Peyer's patch (tissue), 4 donors: ENCODE data around the gene KIF23. TPM values are rescaled to one million over a fixed set of nuclear protein-coding genes. Genes with fewer than 3 reads are reported as not detected.

Experiments used
- DNase-seq, 3 donors: peaks; one replicate each; pipeline ENCODE4 v3.0.0-alpha.2; 2017 to 2019
- H3K27ac ChIP-seq, 4 donors: fragments of 200-600 bp; sonication (generic); one replicate each; pipeline ENCODE4 v1.5.1; 2016 to 2019
- H3K27me3 ChIP-seq, 2 donors: fragments of 200-600 bp; sonication (generic); one replicate each; pipeline ENCODE4 v1.5.1; 2019
- H3K36me3 ChIP-seq, 3 donors: fragments of 200-600 bp; sonication (generic); one replicate each; pipeline ENCODE4 v1.5.1; 2016 to 2019
- H3K4me1 ChIP-seq, 4 donors: fragments of 200-600 bp; sonication (generic); one replicate each; pipeline ENCODE4 v1.5.1; 2016 to 2019
- H3K4me3 ChIP-seq, 4 donors: fragments of 200-600 bp; sonication (generic); 1 replicate in 3 of 4; 2 replicates in 1 of 4; pipeline ENCODE4 v1.5.1; 2016 to 2019; ENCODE audit warnings: mild to moderate bottlenecking in 1 of 4
- H3K9me3 ChIP-seq, 4 donors: fragments of 200-600 bp; sonication (generic); one replicate each; pipeline ENCODE4 v1.5.1; 2016 to 2019; ENCODE audit warnings: mild to moderate bottlenecking in 1 of 4
- CTCF ChIP-seq, 6 experiments: fragments of 450-650 bp in 4 of 6; fragments of 200-600 bp in 2 of 6; sonication (generic) in 1 of 6; IDR thresholded peaks; one replicate each; pipeline ENCODE4 v1.5.1; 2017 to 2019; ENCODE audit warnings: antibody characterized with exemption in 6 of 6, mild to moderate bottlenecking in 3 of 6, moderate library complexity in 1 of 6
- POLR2A ChIP-seq, 2 donors: fragments of 450-650 bp; IDR thresholded peaks; one replicate each; pipeline ENCODE4 v1.5.1; 2017; ENCODE audit warnings: antibody characterized with exemption in 2 of 2, mild to moderate bottlenecking in 2 of 2, moderate library complexity in 2 of 2
- total RNA-seq, 4 donors: library from RNA; depleted of rRNA; stranded (reverse); fragments of >200 nt; gene quantifications; one replicate each; pipeline ENCODE4 v1.1.0, GENCODE V29; 2016

The KIF23 gene
- total RNA-seq, 4 donors from 2014 or later: 2.2 to 33.8 (median 6.0) TPM

DNA sequence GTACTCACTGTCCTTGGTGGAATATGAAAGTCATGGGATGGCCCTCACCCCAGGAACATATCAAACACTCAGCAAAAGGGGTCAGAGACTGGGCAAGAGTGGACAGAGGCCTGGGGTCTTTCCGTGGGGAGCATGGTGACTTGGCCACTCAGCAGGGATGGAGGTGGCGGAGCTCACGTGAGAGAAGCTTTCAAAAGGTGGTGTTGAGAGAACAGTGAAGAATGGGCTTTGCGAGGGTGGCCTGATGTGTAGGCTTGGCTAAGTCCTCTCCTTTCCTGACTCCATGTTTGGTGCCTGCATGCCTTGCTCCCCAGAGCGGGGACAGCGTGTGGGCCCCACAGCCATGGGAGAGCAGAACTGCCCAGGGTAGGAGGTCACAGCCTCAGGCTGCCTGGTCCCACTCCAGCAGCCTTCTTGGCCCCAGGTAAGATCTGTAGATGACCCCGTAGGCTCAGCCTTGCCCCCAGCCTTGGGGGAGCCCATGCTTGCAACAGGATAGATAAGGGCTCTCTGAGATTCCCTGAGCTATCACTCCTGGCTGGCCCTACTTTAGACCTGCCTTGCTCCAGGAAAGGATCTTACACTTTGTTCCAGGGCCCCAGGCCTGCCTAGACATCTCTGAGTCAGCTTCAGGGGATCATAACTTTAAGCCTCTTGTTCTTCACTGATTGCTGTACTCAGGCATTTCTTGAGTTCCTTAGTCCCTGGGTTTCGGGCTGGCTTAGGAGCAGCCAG, 55.5 kb downstream of the KIF23 start:
- Histone ChIP-seq H3K27me3 (no peaks in the 10 kb centered on the region), H3K27ac (peak overlapping the region; percentile 9 to 70 (median 65))
- no peak for DNase-seq

GRCh38 chr15:69472046-69472445, 57.9 kb downstream of the KIF23 start:
- Histone ChIP-seq H3K4me1 (peaks cover 0 to 7% (median 5%) of the 10 kb centered on the region in 4 donors), H3K36me3 (no peaks in the 10 kb centered on the region), H3K9me3 (no peaks in the 10 kb centered on the region), H3K27me3 (no peaks in the 10 kb centered on the region), H3K27ac (no peak overlapping the region), H3K4me3 (no peak overlapping the region)
- no peak for TF ChIP-seq CTCF (IDR thresholded peaks at IDR 0.05)
- TF ChIP-seq POLR2A (IDR thresholded peaks at IDR 0.05): no peak
- DNase-seq: no peak

More for the DNA sequence above, 55.5 kb downstream of the KIF23 start:
- TF ChIP-seq CTCF (IDR thresholded peaks at IDR 0.05): no peak
- no peak for TF ChIP-seq POLR2A (IDR thresholded peaks at IDR 0.05)
- no peaks in the 10 kb centered on the region for H3K36me3 ChIP-seq
- no peaks in the 10 kb centered on the region for H3K9me3 ChIP-seq
- H3K4me1 ChIP-seq: peaks cover 0 to 7% (median 5%) of the 10 kb centered on the region in 4 donors
- no peak overlapping the region for H3K4me3 ChIP-seq

- TF ChIP-seq CTCF (IDR thresholded peaks at IDR 0.05) (no peak), POLR2A (IDR thresholded peaks at IDR 0.05) (no peak)
- Histone ChIP-seq H3K27ac (no peak overlapping the region), H3K4me1 (peaks cover 0 to 6% (median 3%) of the 10 kb centered on the region in 4 donors), H3K27me3 (no peaks in the 10 kb centered on the region), H3K9me3 (no peaks in the 10 kb centered on the region), H3K4me3 (no peak overlapping the region), H3K36me3 (no peaks in the 10 kb centered on the region)
- peak in 1 of 3 donors; percentile 13 for DNase-seq
Measured at GRCh38 chr15:69472562-69472961, 58.4 kb downstream of the KIF23 start.

GRCh38 chr15:69474291-69474690, 60.1 kb downstream of the KIF23 start:
- no peak for TF ChIP-seq CTCF (IDR thresholded peaks at IDR 0.05)
- TF ChIP-seq POLR2A (IDR thresholded peaks at IDR 0.05): no peak
- H3K9me3 ChIP-seq: no peaks in the 10 kb centered on the region
- no peak overlapping the region for H3K4me3 ChIP-seq
- no peaks in the 10 kb centered on the region for H3K27me3 ChIP-seq
- no peak overlapping the region for H3K27ac ChIP-seq
- no peaks in the 10 kb centered on the region for H3K4me1 ChIP-seq
- no peaks in the 10 kb centered on the region for H3K36me3 ChIP-seq
- DNase-seq: no peak

DNA sequence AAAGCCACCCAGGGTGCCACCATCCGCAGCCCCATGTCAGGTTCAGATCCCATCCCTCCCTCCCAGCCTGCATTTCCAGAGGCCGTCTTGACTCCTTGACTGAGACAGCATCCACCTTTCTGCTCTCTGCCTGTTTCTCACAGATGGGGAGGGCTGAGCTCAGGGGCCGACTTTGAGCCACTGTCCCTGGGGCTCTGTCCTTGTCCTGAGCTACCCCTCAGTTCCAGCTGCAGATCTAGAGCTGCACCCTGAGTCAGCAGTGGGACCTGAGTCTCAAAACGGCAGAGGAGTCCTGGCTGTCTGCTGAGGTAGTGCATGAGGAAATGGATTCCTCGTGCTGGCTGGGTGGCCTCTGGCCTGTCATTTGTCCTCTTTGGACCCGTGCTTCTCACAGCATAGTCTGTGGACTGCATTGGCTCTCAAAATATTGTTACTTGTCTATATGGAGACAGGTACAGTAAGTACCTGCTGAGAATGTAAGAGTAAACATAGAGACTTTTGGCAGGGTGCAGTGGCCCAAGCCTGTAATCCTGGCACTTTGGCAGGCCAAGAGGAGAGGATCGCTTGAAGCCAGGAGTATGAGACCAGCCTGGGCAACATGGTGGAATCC, 60.8 kb downstream of the KIF23 start:
- Histone ChIP-seq H3K36me3 (no peaks in the 10 kb centered on the region), H3K4me3 (no peak overlapping the region), H3K4me1 (no peaks in the 10 kb centered on the region), H3K9me3 (no peaks in the 10 kb centered on the region), H3K27ac (no peak overlapping the region), H3K27me3 (no peaks in the 10 kb centered on the region)
- DNase-seq: no peak
- TF ChIP-seq CTCF (IDR thresholded peaks at IDR 0.05) (no peak), POLR2A (IDR thresholded peaks at IDR 0.05) (no peak)
